H1 (cell line): ENCODE results near the gene AKR7A3. TPM values are rescaled to one million over a fixed set of nuclear protein-coding genes. Genes with fewer than 3 reads are reported as not detected.

Experiments used
- CTCF ChIA-PET: fragments of 300-600 bp; sonication (Branson Sonifier 250); formaldehyde crosslinking; loops from one replicate; lab custom pipeline; 2021; ENCODE audit not compliant: partially characterized antibody; lab: Charles Lee
- POLR2A ChIA-PET: fragments of 300-600 bp; sonication (Branson Sonifier 250); formaldehyde crosslinking; loops from one replicate; lab custom pipeline; 2021; ENCODE audit warnings: inconsistent platforms; ENCODE audit not compliant: partially characterized antibody; lab: Charles Lee
- DNase-seq, 2 experiments: peaks; one replicate each; pipeline versions ENCODE4 v3.0.0 to v3.0.0-alpha.2; 2010 to 2022; ENCODE audit warnings: low spot score in 2 of 2, low read depth in 1 of 2, mixed read lengths in 1 of 2
- FAIRE-seq: peaks from 2 replicates; lab custom pipeline; 2011; peaks lifted over from hg19 to GRCh38; lab: Jason Lieb, UNC
- H2AFZ ChIP-seq: 2 replicates; pipeline ENCODE4 v1.8.1; 2012; ENCODE audit warnings: low read length, inconsistent platforms
- H2AK5ac ChIP-seq: 2 replicates; pipeline ENCODE4 v1.6.1; 2013; ENCODE audit warnings: low read depth, low read length
- H2BK120ac ChIP-seq: replicated peaks from 2 replicates; pipeline ENCODE3; 2013; ENCODE audit warnings: low read depth, low read length, inconsistent platforms
- H2BK12ac ChIP-seq: 2 replicates; pipeline ENCODE4 v1.6.1; 2013; ENCODE audit warnings: low read depth, low read length
- H2BK15ac ChIP-seq: 2 replicates; pipeline ENCODE4 v1.6.1; 2013; ENCODE audit warnings: low read length
- H2BK20ac ChIP-seq: 2 replicates; pipeline ENCODE4 v1.6.1; 2013; ENCODE audit warnings: low read length
- H2BK5ac ChIP-seq: 2 replicates; pipeline ENCODE4 v1.6.1; 2013; ENCODE audit warnings: low read depth, low read length
- H3K14ac ChIP-seq: 2 replicates; pipeline ENCODE4 v1.6.1; 2013; ENCODE audit warnings: inconsistent platforms; ENCODE audit not compliant: insufficient read length
- H3K18ac ChIP-seq: 2 replicates; pipeline ENCODE4 v1.6.1; 2013; ENCODE audit warnings: low read length; ENCODE audit errors: extremely low read depth
- H3K23ac ChIP-seq: 2 replicates; pipeline ENCODE4 v1.6.1; 2013; ENCODE audit warnings: inconsistent platforms; ENCODE audit not compliant: insufficient read length
- H3K23me2 ChIP-seq: 2 replicates; pipeline ENCODE4 v1.6.1; 2013; ENCODE audit warnings: low read depth, low read length
- H3K27ac ChIP-seq: 2 replicates; pipeline ENCODE4 v1.6.1; 2011; ENCODE audit warnings: low read depth, low read length, inconsistent platforms
- H3K27me3 ChIP-seq, 4 experiments: replicated peaks in 1 of 4; 1 replicate in 1 of 4; 2 replicates in 3 of 4; pipeline versions ENCODE4 v1.6.1 to v1.8.1; 2011 to 2013; ENCODE audit warnings: low read length in 3 of 4, mild to moderate bottlenecking in 3 of 4, inconsistent platforms in 2 of 4, mixed read lengths in 2 of 4, moderate library complexity in 1 of 4; ENCODE audit not compliant: control insufficient read depth in 3 of 4, insufficient read depth in 3 of 4; ENCODE audit errors: extremely low read depth in 1 of 4
- H3K36me3 ChIP-seq, 4 experiments: 2 replicates each; pipeline versions ENCODE4 v1.6.1 to v1.8.1; 2011 to 2013; ENCODE audit warnings: mild to moderate bottlenecking in 4 of 4, low read length in 3 of 4, moderate library complexity in 2 of 4, control low read depth in 1 of 4, inconsistent platforms in 1 of 4; ENCODE audit not compliant: insufficient read depth in 4 of 4, control insufficient read depth in 2 of 4
- H3K4ac ChIP-seq: replicated peaks from 2 replicates; pipeline ENCODE3; 2013; ENCODE audit warnings: low read length, low read depth, mixed read lengths, inconsistent platforms; ENCODE audit not compliant: insufficient read length
- H3K4me1 ChIP-seq, 4 experiments: replicated peaks in 1 of 4; 1 replicate in 1 of 4; 2 replicates in 3 of 4; pipeline versions ENCODE4 v1.6.1 to v1.8.1; 2011 to 2013; ENCODE audit warnings: low read length in 3 of 4, inconsistent platforms in 2 of 4, mixed read lengths in 1 of 4; ENCODE audit not compliant: insufficient read depth in 4 of 4, control insufficient read depth in 3 of 4
- H3K4me2 ChIP-seq, 2 experiments: 2 replicates each; pipeline versions ENCODE4 v1.6.1 to v1.8.1; 2011 to 2013; ENCODE audit warnings: low read depth in 2 of 2, low read length in 2 of 2, control low read depth in 1 of 2, inconsistent platforms in 1 of 2, mild to moderate bottlenecking in 1 of 2; ENCODE audit not compliant: insufficient read depth in 1 of 2
- H3K4me3 ChIP-seq, 4 experiments: fragments of 200-600, 300-600 bp in 1 of 4; sonication (generic), shearing (Covaris generic), sonication (Bioruptor Twin) in 1 of 4; 2 replicates each; pipeline versions ENCODE4 v1.5.1 to v1.8.1; 2011 to 2016; ENCODE audit warnings: low read length in 4 of 4, low read depth in 3 of 4, control low read depth in 2 of 4, inconsistent platforms in 2 of 4, mild to moderate bottlenecking in 2 of 4, mixed read lengths in 1 of 4, moderate library complexity in 1 of 4; ENCODE audit not compliant: insufficient read depth in 2 of 4; ENCODE audit errors: extremely low read depth in 1 of 4
- H3K56ac ChIP-seq: replicated peaks from 2 replicates; pipeline ENCODE3; 2013; ENCODE audit warnings: low read depth, mild to moderate bottlenecking, mixed read lengths, low read length, inconsistent platforms; ENCODE audit not compliant: insufficient read length
- H3K79me1 ChIP-seq: 2 replicates; pipeline ENCODE4 v1.6.1; 2013; ENCODE audit warnings: low read depth, low read length, control low read depth
- H3K79me2 ChIP-seq, 2 experiments: 2 replicates each; pipeline versions ENCODE4 v1.6.1 to v1.8.1; 2012 to 2013; ENCODE audit warnings: low read length in 2 of 2, mild to moderate bottlenecking in 2 of 2, inconsistent platforms in 1 of 2; ENCODE audit not compliant: insufficient read depth in 2 of 2, control insufficient read depth in 1 of 2
- H3K9ac ChIP-seq, 4 experiments: replicated peaks in 1 of 4; 1 replicate in 1 of 4; 2 replicates in 3 of 4; pipeline versions ENCODE4 v1.6.1 to v1.8.1; 2011 to 2013; ENCODE audit warnings: low read depth in 3 of 4, low read length in 3 of 4, control low read depth in 2 of 4, mild to moderate bottlenecking in 2 of 4, moderate library complexity in 2 of 4, inconsistent platforms in 1 of 4; ENCODE audit errors: extremely low read depth in 1 of 4
- H3K9me3 ChIP-seq, 2 experiments: 2 replicates each; pipeline versions ENCODE4 v1.6.1 to v1.8.1; 2012 to 2013; ENCODE audit warnings: mild to moderate bottlenecking in 2 of 2, moderate library complexity in 2 of 2, control low read depth in 1 of 2, inconsistent platforms in 1 of 2, low read depth in 1 of 2, low read length in 1 of 2, mixed read lengths in 1 of 2; ENCODE audit not compliant: insufficient read depth in 2 of 2
- H4K20me1 ChIP-seq, 2 experiments: replicated peaks in 1 of 2; 2 replicates each; pipeline versions ENCODE3 to v1.8.1; 2011 to 2013; ENCODE audit warnings: inconsistent platforms in 2 of 2, low read length in 2 of 2, mild to moderate bottlenecking in 1 of 2; ENCODE audit not compliant: insufficient read depth in 2 of 2, control insufficient read depth in 1 of 2
- H4K5ac ChIP-seq: 2 replicates; pipeline ENCODE4 v1.6.1; 2013; ENCODE audit warnings: low read length, low read depth, mixed read lengths, inconsistent platforms; ENCODE audit not compliant: insufficient read length
- H4K8ac ChIP-seq: 2 replicates; pipeline ENCODE4 v1.8.0; 2013; ENCODE audit warnings: mild to moderate bottlenecking, moderate library complexity, low read length, inconsistent platforms; ENCODE audit not compliant: insufficient read depth; ENCODE audit errors: extremely low read depth
- H4K91ac ChIP-seq: replicated peaks from 2 replicates; pipeline ENCODE3; 2013; ENCODE audit warnings: low read length, mixed read lengths, inconsistent platforms; ENCODE audit not compliant: insufficient read length
- BACH1 ChIP-seq: IDR thresholded peaks from 2 replicates; pipeline ENCODE4 v1.6.1; 2012; ENCODE audit warnings: low read length, improper control_type of control experiment
- CBX5 ChIP-seq: fragments of 300-800, 300-1000 bp; sonication (generic); IDR thresholded peaks from 2 replicates; pipeline ENCODE4 v1.7.1; 2016; ENCODE audit warnings: antibody characterized with exemption, low read length, low read depth
- CHD1 ChIP-seq: IDR thresholded peaks from 2 replicates; pipeline ENCODE4 v1.6.1; 2012; ENCODE audit warnings: low read depth, low read length, improper control_type of control experiment
- EGR1 ChIP-seq: IDR thresholded peaks from 2 replicates; pipeline ENCODE4 v1.6.1; 2011; ENCODE audit warnings: low read depth, low read length, borderline replicate concordance
- GTF2F1 ChIP-seq: IDR thresholded peaks from 2 replicates; pipeline ENCODE4 v1.6.1; 2012; ENCODE audit warnings: low read depth, low read length, improper control_type of control experiment, borderline replicate concordance
- PHF8 ChIP-seq: fragments of 200-600 bp; sonication (generic); conservative IDR thresholded peaks from 2 replicates; pipeline ENCODE4 v1.7.1; 2012; ENCODE audit warnings: low read depth, mild to moderate bottlenecking, inconsistent platforms, low read length, moderate library complexity
- RBBP5 ChIP-seq: IDR thresholded peaks from 2 replicates; pipeline ENCODE4 v1.7.1; 2012; ENCODE audit warnings: low read depth, mild to moderate bottlenecking, inconsistent platforms, low read length, moderate library complexity, borderline replicate concordance
- RFX5 ChIP-seq: IDR thresholded peaks from 2 replicates; pipeline ENCODE4 v1.6.1; 2011; ENCODE audit warnings: low read depth, low read length, improper control_type of control experiment, borderline replicate concordance
- SRF ChIP-seq: IDR thresholded peaks from 2 replicates; pipeline ENCODE4 v1.6.1; 2011; ENCODE audit warnings: mild to moderate bottlenecking, low read depth, low read length, moderate library complexity
- SUZ12 ChIP-seq: fragments of 200-600 bp; sonication (generic); IDR thresholded peaks from 2 replicates; pipeline ENCODE4 v1.6.1; 2012; ENCODE audit warnings: mild to moderate bottlenecking, inconsistent platforms, low read length, moderate library complexity, mixed read lengths
- WGBS, 2 experiments: shearing (Covaris generic) in 1 of 2; methylation state at CpG; one replicate each; pipeline versions ENCODE4 v1.1.6 to v1.1.7; 2013 to 2015; ENCODE audit warnings: low lambda C conversion rate in 2 of 2, mixed read lengths in 2 of 2, inconsistent platforms in 1 of 2, low coverage in 1 of 2, missing lambda C conversion rate in 1 of 2; ENCODE audit not compliant: insufficient replicate concordance in 2 of 2, insufficient coverage in 1 of 2, insufficient read length in 1 of 2; ENCODE audit errors: extremely low coverage in 1 of 2, missing lambda C conversion rate in 1 of 2; 5-methylcytosine and 5-hydroxymethylcytosine counted together
- polyA plus RNA-seq, 7 experiments: library from polyadenylated mRNA; depleted of rRNA in 3 of 7; stranded (reverse) in 5 of 7; unstranded in 2 of 7; fragments of >200 nt in 5 of 7; fragments of 200-250 nt in 2 of 7; gene quantifications; 1 replicate in 5 of 7; 2 replicates in 1 of 7; 4 replicates in 1 of 7; pipeline versions ENCODE4 v1.2.1 to v1.2.3, GENCODE V29; 2011 to 2013; ENCODE audit warnings: missing spikeins in 2 of 7, mixed read lengths in 2 of 7
- total RNA-seq: library from RNA; stranded (reverse); fragmentation: NEBNext Ultra II Directional; extraction: Animal tissue kit (Norgen Biotek cat#: 25700); gene quantifications from 2 replicates; pipeline ENCODE4 v1.2.1, GENCODE V29; 2021

Gene AKR7A3
- total and polyA plus RNA-seq, 2 of the 8 experiments (the other 6 are each of a cell fraction or from before 2014, with no cell fraction given), result 0.62 to 0.65 TPM

GRCh38 chr1:19239876-19240275, 48.7 kb downstream of the AKR7A3 start:
- TF ChIP-seq RBBP5 (no peak), GTF2F1 (no peak), RFX5 (no peak), BACH1 (no peak), SUZ12 (no peak), EGR1 (no peak), CHD1 (no peak), CBX5 (no peak), PHF8 (no peak), SRF (no peak)
- Histone ChIP-seq H3K79me1 (no peaks in the 10 kb centered on the region), H3K4me1 (no peaks in the 10 kb centered on the region), H4K8ac (no peak overlapping the region), H3K23me2 (no peaks in the 10 kb centered on the region), H3K23ac (no peak overlapping the region), H3K27ac (no peak overlapping the region), H3K79me2 (no peaks in the 10 kb centered on the region), H3K14ac (no peak overlapping the region), H3K9me3 (no peaks in the 10 kb centered on the region), H3K36me3 (peaks cover 54 to 81% (median 73%) of the 10 kb centered on the region in 4 experiments), H3K4me2 (no peak overlapping the region), H2AK5ac (no peak overlapping the region), H3K56ac (no peak overlapping the region), H2AFZ (no peak overlapping the region), H3K9ac (no peak overlapping the region), H2BK5ac (no peak overlapping the region), H2BK120ac (no peak overlapping the region), H3K4ac (no peak overlapping the region), H4K5ac (no peak overlapping the region), H2BK15ac (no peak overlapping the region), H4K20me1 (peaks cover 2 to 3% of the 10 kb centered on the region in 2 experiments), H2BK12ac (no peak overlapping the region), H3K18ac (no peak overlapping the region), H3K27me3 (no peaks in the 10 kb centered on the region), H2BK20ac (no peak overlapping the region), H3K4me3 (no peak overlapping the region), H4K91ac (no peak overlapping the region)
- WGBS, 2 experiments, result 93% methylated on average over 7 of the region's 7 CpGs; no CpG with 5 or more reads in 1 of the 2 experiments
- DNase-seq (no peak), FAIRE-seq (no peak)
- ChIA-PET POLR2A (interaction anchor here (1.3 to 2.3 kb wide), 2 partner anchors 12 to 29 kb away, joined by 5 to 14 read pairs; partner anchors contain the start of genes EMC1 and MRTO4), CTCF (interaction anchor here (0.6 to 4.3 kb wide), 7 partner anchors 11 to 409 kb away, joined by 3 to 40 read pairs (median 4); no protein-coding TSS in a partner anchor)
